ENCODE data around the gene ST6GALNAC6. TPM values are rescaled to one million over a fixed set of nuclear protein-coding genes. Genes with fewer than 3 reads are reported as not detected.

ST6GALNAC6 gene
- total and polyA plus RNA-seq, 2 of the 8 experiments (the other 6 are each of a cell fraction or from before 2014, with no cell fraction given), result 43.7 to 64.4 TPM

- TF ChIP-seq SP1 (IDR thresholded peaks at IDR 0.05; ENCODE audit: low read depth, low read length) (no peak), CREB1 (IDR thresholded peaks at IDR 0.05) (no peak)
Measured at GRCh38 chr9:127923771-127924170, 24.4 kb upstream of the ST6GALNAC6 start (continued).
